Common myeloid progenitor, CD34-positive (primary cell): ENCODE results near the gene EXOC6B.
A peak's percentile ranks its signal among the peaks of the same experiment; 100 is the strongest.

Source experiments
- CTCF ChIA-PET: fragments of 350-600 bp; sonication (Branson Sonifier 250); formaldehyde crosslinking; loops from one replicate; lab custom pipeline; 2021; ENCODE audit warnings: antibody characterized with exemption; lab: Charles Lee
- POLR2A ChIA-PET: fragments of 350-600 bp; sonication (Branson Sonifier 250); formaldehyde crosslinking; loops from one replicate; lab custom pipeline; 2021; ENCODE audit warnings: antibody characterized with exemption; lab: Charles Lee
- DNase-seq, 3 donors: peaks; one replicate each; pipeline versions ENCODE4 v3.0.0 to v3.0.0-alpha.2; 2013
- H3K27ac ChIP-seq, 2 experiments: 1 replicate in 1 of 2; 2 replicates in 1 of 2; pipeline ENCODE4 v1.7.0; 2013; ENCODE audit warnings: inconsistent platforms in 2 of 2, low read length in 2 of 2, mild to moderate bottlenecking in 2 of 2, low read depth in 1 of 2, moderate library complexity in 1 of 2; ENCODE audit not compliant: severe bottlenecking in 2 of 2, insufficient read depth in 1 of 2, poor library complexity in 1 of 2
- H3K27me3 ChIP-seq, 5 experiments: replicated peaks in 2 of 5; 1 replicate in 3 of 5; 2 replicates in 2 of 5; pipeline versions ENCODE4 v1.6.1 to v1.7.0; 2013; ENCODE audit warnings: low read length in 4 of 5, mild to moderate bottlenecking in 2 of 5, moderate library complexity in 2 of 5, inconsistent platforms in 1 of 5; ENCODE audit not compliant: insufficient read depth in 5 of 5, control insufficient read depth in 4 of 5
- H3K36me3 ChIP-seq, 4 experiments: 1 replicate in 2 of 4; 2 replicates in 2 of 4; pipeline versions ENCODE4 v1.6.1 to v1.7.0; 2013; ENCODE audit warnings: low read length in 3 of 4, control low read depth in 1 of 4, mild to moderate bottlenecking in 1 of 4; ENCODE audit not compliant: control insufficient read depth in 4 of 4, insufficient read depth in 4 of 4
- H3K4me1 ChIP-seq, 4 experiments: 1 replicate in 3 of 4; 2 replicates in 1 of 4; pipeline versions ENCODE4 v1.6.1 to v1.7.1; 2013; ENCODE audit warnings: low read length in 3 of 4, mild to moderate bottlenecking in 3 of 4, control low read depth in 1 of 4, inconsistent platforms in 1 of 4, moderate library complexity in 1 of 4; ENCODE audit not compliant: control insufficient read depth in 4 of 4, insufficient read depth in 4 of 4; ENCODE audit errors: control extremely low read depth in 1 of 4
- H3K4me3 ChIP-seq, 7 experiments: 1 replicate in 4 of 7; 2 replicates in 3 of 7; pipeline versions ENCODE4 v1.5.1 to v1.7.0; 2013; ENCODE audit warnings: mild to moderate bottlenecking in 7 of 7, low read length in 6 of 7, moderate library complexity in 6 of 7, inconsistent platforms in 2 of 7, low read depth in 2 of 7, control low read depth in 1 of 7; ENCODE audit not compliant: insufficient read depth in 4 of 7, control insufficient read depth in 1 of 7; ENCODE audit errors: extremely low read depth in 1 of 7
- H3K9me3 ChIP-seq, 5 experiments: 1 replicate in 4 of 5; 2 replicates in 1 of 5; pipeline versions ENCODE4 v1.6.1 to v1.7.1; 2013; ENCODE audit warnings: low read length in 4 of 5, mild to moderate bottlenecking in 2 of 5, inconsistent platforms in 1 of 5, low read depth in 1 of 5, moderate library complexity in 1 of 5; ENCODE audit not compliant: control insufficient read depth in 4 of 5, insufficient read depth in 2 of 5; ENCODE audit errors: control extremely low read depth in 1 of 5
- WGBS: methylation state at CpG from one replicate; pipeline ENCODE4 v1.1.5; 2013; ENCODE audit not compliant: insufficient coverage; 5-methylcytosine and 5-hydroxymethylcytosine counted together

The EXOC6B gene

GRCh38 chr2:72142570-72143440, 683.0 kb downstream of the EXOC6B start:
- peak overlapping the region in 3 of 7 experiments; percentile 19 to 48 (median 28) for H3K4me3 ChIP-seq
- 26% methylated on average over 40 of the region's 50 CpGs for WGBS

GRCh38 chr2:72141881-72142451, 683.9 kb downstream of the EXOC6B start:
- ChIA-PET CTCF (interaction anchor here (1.5 to 7.2 kb wide), 2 partner anchors 9 to 12 kb away, joined by 3 to 52 read pairs; no protein-coding TSS in a partner anchor), POLR2A (no interaction called here)
- H3K36me3 ChIP-seq, result no peaks in the 10 kb centered on the region
- peaks cover 0 to 40% (median 24%) of the 10 kb centered on the region in 4 experiments for H3K4me1 ChIP-seq
- no peak for DNase-seq
- no peak overlapping the region for H3K27ac ChIP-seq
- H3K27me3 ChIP-seq, result peaks cover 0 to 55% (median 28%) of the 10 kb centered on the region in 5 experiments
- no peak overlapping the region for H3K4me3 ChIP-seq
- peaks cover 0 to 5% (median 0%) of the 10 kb centered on the region in 5 experiments for H3K9me3 ChIP-seq
- WGBS, result 98% methylated on average over 6 of the region's 13 CpGs

More at GRCh38 chr2:72142570-72143440, 683.0 kb downstream of the EXOC6B start:
- H3K9me3 ChIP-seq, result peaks cover 0 to 5% (median 0%) of the 10 kb centered on the region in 5 experiments
- ChIA-PET POLR2A (no interaction called here), CTCF (interaction anchor here (0.6 kb wide), 1 partner anchor 10 kb away, joined by 5 read pairs; no protein-coding TSS in a partner anchor)
- no peak overlapping the region for H3K27ac ChIP-seq
- H3K27me3 ChIP-seq, result peaks cover 0 to 62% (median 30%) of the 10 kb centered on the region in 5 experiments
- peak in 2 of 3 donors; percentile 35 to 57 for DNase-seq
- H3K36me3 ChIP-seq, result no peaks in the 10 kb centered on the region
- peaks cover 0 to 48% (median 29%) of the 10 kb centered on the region in 4 experiments for H3K4me1 ChIP-seq

GRCh38 chr2:72141032-72141645, 684.7 kb downstream of the EXOC6B start:
- H3K27ac ChIP-seq, result no peak overlapping the region
- H3K9me3 ChIP-seq, result no peaks in the 10 kb centered on the region
- ChIA-PET CTCF (interaction anchor here (1.5 to 7.2 kb wide), 2 partner anchors 10 to 11 kb away, joined by 3 to 52 read pairs; no protein-coding TSS in a partner anchor), POLR2A (no interaction called here)
- peaks cover 0 to 33% (median 21%) of the 10 kb centered on the region in 4 experiments for H3K4me1 ChIP-seq
- DNase-seq, result no peak
- WGBS, result 94% methylated on average over 4 of the region's 5 CpGs
- H3K27me3 ChIP-seq, result peaks cover 0 to 47% (median 20%) of the 10 kb centered on the region in 5 experiments
- no peak overlapping the region for H3K4me3 ChIP-seq
- no peaks in the 10 kb centered on the region for H3K36me3 ChIP-seq

GRCh38 chr2:72140621-72140960, 685.2 kb downstream of the EXOC6B start:
- Histone ChIP-seq H3K9me3 (no peaks in the 10 kb centered on the region), H3K27ac (no peak overlapping the region), H3K4me3 (no peak overlapping the region), H3K4me1 (peaks cover 0 to 28% (median 19%) of the 10 kb centered on the region in 4 experiments), H3K27me3 (peaks cover 0 to 42% (median 17%) of the 10 kb centered on the region in 5 experiments), H3K36me3 (no peaks in the 10 kb centered on the region)
- ChIA-PET POLR2A (no interaction called here), CTCF (interaction anchor here (7.2 kb wide), 1 partner anchor 11 kb away, joined by 52 read pairs; no protein-coding TSS in a partner anchor)
- WGBS, result 100% methylated on average over 4 of the region's 4 CpGs
- DNase-seq, result no peak

- ChIA-PET CTCF (interaction anchor here (7.2 kb wide), 1 partner anchor 11 kb away, joined by 52 read pairs; no protein-coding TSS in a partner anchor), POLR2A (no interaction called here)
- DNase-seq, result no peak
- no peak overlapping the region for H3K4me3 ChIP-seq
- no peaks in the 10 kb centered on the region for H3K9me3 ChIP-seq
- peaks cover 0 to 38% (median 17%) of the 10 kb centered on the region in 5 experiments for H3K27me3 ChIP-seq
- H3K36me3 ChIP-seq, result no peaks in the 10 kb centered on the region
- 94% methylated on average over 10 of the region's 14 CpGs for whole genome bisulfite sequencing
- no peak overlapping the region for H3K27ac ChIP-seq
- H3K4me1 ChIP-seq, result peaks cover 0 to 22% (median 15%) of the 10 kb centered on the region in 4 experiments
Observed at GRCh38 chr2:72139874-72140620, 685.8 kb downstream of the EXOC6B start.

DNA sequence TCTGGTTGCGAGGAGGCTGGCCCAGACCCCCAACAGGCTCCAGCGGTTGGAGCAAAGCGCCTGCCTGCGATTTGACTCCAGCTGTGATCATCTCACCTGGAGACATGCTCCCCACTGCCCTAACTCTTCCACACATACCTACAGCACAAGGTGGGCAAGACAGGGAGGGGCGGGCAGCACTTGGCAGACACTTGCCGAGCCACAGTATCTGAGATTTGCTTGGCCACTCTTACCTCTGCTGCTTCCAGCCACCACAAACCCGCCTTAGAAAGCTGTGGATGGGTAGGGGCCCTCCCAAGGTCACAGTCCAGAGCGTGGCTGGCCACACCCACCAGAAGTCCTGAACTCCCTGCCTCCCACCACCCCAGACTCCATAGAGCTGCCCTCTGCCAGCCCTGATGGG, 686.4 kb downstream of the EXOC6B start:
- CTCF ChIA-PET, result interaction anchor here (7.2 kb wide), 1 partner anchor 12 kb away, joined by 52 read pairs; no protein-coding TSS in a partner anchor
- DNase-seq, result no peak
- POLR2A ChIA-PET, result no interaction called here
- H3K4me3 ChIP-seq, result no peak overlapping the region
- no peaks in the 10 kb centered on the region for H3K9me3 ChIP-seq
- H3K27me3 ChIP-seq, result peaks cover 0 to 33% (median 18%) of the 10 kb centered on the region in 5 experiments
- H3K4me1 ChIP-seq, result peaks cover 0 to 17% (median 9%) of the 10 kb centered on the region in 4 experiments
- 95% methylated on average over 6 of the region's 8 CpGs for WGBS
- H3K36me3 ChIP-seq, result no peaks in the 10 kb centered on the region
- H3K27ac ChIP-seq, result no peak overlapping the region
